ENCODE data around the gene ADGRG7.

ADGRG7 gene

DNA sequence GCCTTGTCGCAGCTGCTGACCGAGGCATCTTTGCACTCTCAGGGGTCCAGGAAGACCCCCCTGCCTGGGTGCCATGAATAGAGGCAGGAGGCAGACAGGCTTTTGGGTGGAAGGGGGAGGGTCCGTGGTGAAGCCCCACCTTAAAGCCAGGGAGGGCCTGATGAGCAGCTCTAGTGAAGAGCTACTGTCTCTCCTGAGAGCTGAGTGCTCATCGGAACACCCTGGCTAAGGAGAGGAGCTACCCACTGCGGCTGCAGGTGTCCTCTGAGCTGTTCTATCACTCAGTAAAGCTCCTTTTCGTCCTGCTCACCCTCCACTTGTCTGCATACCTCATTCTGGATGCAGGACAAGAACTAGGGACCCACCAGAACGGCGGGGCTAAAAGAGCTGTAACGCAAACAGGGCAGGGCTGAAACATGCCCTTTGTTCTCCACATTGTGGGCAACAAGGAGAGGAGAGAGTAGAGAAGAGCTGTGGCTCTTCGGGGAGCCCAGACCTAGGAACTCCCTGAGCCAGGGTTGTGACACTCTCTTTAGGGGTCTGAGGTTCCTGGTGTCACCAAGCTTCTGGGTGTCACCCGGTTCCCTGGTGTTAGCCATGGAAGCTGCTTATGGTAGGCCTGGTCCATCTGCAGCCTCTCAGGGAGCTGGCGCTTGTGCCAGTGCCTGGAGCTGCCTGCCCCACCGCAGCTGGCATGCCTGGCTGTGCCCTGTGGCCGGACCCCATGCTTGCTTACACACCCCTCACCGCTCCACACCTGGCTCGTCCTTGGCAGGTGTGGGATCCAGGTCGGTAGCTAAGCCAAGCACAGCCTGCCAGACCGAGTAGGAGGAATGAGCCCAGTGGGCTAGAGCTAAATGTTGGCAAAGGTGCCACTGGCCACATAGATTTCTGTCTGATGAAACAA is 73.7 kb downstream of the ADGRG7 start:
- no peaks in the 10 kb centered on the region for H3K9me3 ChIP-seq
- H3K27me3 ChIP-seq, result no peaks in the 10 kb centered on the region
- TF ChIP-seq, protein P1, sequence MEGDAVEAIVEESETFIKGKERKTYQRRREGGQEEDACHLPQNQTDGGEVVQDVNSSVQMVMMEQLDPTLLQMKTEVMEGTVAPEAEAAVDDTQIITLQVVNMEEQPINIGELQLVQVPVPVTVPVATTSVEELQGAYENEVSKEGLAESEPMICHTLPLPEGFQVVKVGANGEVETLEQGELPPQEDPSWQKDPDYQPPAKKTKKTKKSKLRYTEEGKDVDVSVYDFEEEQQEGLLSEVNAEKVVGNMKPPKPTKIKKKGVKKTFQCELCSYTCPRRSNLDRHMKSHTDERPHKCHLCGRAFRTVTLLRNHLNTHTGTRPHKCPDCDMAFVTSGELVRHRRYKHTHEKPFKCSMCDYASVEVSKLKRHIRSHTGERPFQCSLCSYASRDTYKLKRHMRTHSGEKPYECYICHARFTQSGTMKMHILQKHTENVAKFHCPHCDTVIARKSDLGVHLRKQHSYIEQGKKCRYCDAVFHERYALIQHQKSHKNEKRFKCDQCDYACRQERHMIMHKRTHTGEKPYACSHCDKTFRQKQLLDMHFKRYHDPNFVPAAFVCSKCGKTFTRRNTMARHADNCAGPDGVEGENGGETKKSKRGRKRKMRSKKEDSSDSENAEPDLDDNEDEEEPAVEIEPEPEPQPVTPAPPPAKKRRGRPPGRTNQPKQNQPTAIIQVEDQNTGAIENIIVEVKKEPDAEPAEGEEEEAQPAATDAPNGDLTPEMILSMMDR (IDR thresholded peaks at IDR 0.05), result no peak
- H3K27ac ChIP-seq, result no peak overlapping the region
- H3K36me3 ChIP-seq, result no peaks in the 10 kb centered on the region
- H3K4me1 ChIP-seq, result peaks cover 0 to 7% (median 0%) of the 10 kb centered on the region in 4 donors
- intact Hi-C loops (cut with DNase I; ENCODE audit: low total_unique reads), result no loop called here
- no peak for DNase-seq
- peak overlapping the region; percentile 25 to 29 for H3K4me3 ChIP-seq

DNA sequence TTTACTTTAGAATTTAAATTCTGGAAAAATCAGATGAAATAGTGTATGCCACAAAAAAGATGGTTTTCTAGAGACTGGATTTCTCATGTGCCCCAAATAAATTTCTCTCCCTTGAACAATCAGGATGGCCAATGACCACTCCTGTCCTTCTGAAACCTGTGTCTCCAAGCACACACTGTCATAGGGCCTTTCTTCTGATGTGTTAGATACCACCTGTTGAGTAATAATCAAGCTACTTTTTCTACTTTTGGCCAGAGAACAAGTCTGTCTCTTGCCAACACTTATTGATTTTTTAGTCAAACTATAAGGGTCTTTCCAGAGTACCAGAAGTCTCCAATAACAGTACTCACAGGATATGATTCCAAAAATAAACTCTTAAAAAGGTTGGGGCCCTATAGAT is 83.8 kb downstream of the ADGRG7 start:
- no peak for DNase-seq
- Histone ChIP-seq H3K9me3 (no peaks in the 10 kb centered on the region), H3K4me3 (no peak overlapping the region), H3K4me1 (no peaks in the 10 kb centered on the region), H3K27me3 (peaks cover 0 to 12% of the 10 kb centered on the region in 2 donors), H3K27ac (no peak overlapping the region), H3K36me3 (no peaks in the 10 kb centered on the region)
- TF ChIP-seq, protein P1 (IDR thresholded peaks at IDR 0.05), result no peak
- intact Hi-C loops (cut with DNase I; ENCODE audit: low total_unique reads), result no loop called here

DNA sequence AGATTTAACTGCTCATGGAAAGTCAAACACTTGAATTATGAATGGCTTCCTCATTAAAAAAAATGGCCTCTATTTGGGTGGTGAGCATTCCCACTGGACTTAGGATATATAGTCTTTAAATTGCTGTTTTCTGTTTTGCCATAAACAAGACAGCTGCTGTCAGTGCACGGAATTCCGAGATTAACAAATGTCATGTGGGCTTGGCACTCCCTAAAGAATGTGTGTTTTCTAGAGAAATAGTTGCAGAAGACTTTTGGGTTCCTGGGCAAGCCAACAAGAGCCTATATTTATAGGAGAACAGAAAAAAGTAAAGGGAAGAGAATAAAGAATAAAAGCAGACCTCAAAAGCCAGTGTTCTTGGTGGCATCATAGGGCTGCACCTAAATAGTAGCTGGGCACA is 86.3 kb downstream of the ADGRG7 start:
- TF ChIP-seq, protein P1 (IDR thresholded peaks at IDR 0.05), result no peak
- peaks cover 0 to 12% of the 10 kb centered on the region in 2 donors for H3K27me3 ChIP-seq
- no peak overlapping the region for H3K4me3 ChIP-seq
- H3K4me1 ChIP-seq, result no peaks in the 10 kb centered on the region
- intact Hi-C loops (cut with DNase I; ENCODE audit: low total_unique reads), result no loop called here
- no peaks in the 10 kb centered on the region for H3K36me3 ChIP-seq
- H3K27ac ChIP-seq, result no peak overlapping the region
- DNase-seq, result no peak
- H3K9me3 ChIP-seq, result no peaks in the 10 kb centered on the region

DNA sequence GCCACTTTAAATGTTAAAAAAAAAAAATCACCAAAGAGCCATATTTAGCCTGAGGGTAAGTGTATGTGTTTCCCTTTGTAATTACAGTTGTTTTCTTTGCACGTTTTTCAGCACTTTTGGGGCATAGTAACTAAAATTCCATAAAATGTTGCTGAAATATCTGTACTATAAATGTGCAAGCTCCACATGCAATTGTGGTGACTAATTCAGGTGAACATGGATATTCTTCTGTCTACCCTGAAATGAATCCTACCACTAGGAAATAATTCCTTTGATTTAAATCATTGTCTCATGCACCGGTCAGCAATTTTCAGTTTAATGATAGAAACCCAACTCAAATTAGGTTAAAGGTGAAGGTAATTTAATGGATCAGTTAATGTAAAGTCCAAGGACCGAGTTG is 86.8 kb downstream of the ADGRG7 start:
- H3K27me3 ChIP-seq, result peaks cover 0 to 12% of the 10 kb centered on the region in 2 donors
- intact Hi-C loops (cut with DNase I; ENCODE audit: low total_unique reads), result no loop called here
- no peak overlapping the region for H3K27ac ChIP-seq
- DNase-seq, result no peak
- TF ChIP-seq, protein P1 (IDR thresholded peaks at IDR 0.05), result no peak
- H3K36me3 ChIP-seq, result no peaks in the 10 kb centered on the region
- H3K4me1 ChIP-seq, result no peaks in the 10 kb centered on the region
- no peaks in the 10 kb centered on the region for H3K9me3 ChIP-seq
- no peak overlapping the region for H3K4me3 ChIP-seq

DNA sequence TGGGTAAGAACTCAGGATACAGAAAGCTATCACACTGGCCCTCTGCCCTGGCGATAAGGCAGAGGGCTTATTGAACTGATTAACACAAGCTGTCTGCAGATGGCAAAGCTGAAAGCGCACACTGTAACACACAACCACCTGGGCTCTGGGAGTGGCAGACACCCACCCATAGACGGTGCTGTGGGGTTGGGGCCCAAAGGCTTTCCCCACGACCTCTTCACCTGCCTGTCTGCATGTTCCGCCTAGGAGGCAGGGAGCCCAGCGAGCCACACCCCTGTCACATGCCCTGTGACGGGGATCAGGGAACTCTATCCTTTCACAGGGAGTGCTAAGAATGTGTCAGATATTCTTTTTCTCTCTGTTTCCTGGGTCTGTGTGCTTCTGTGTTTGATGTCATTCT is 87.8 kb downstream of the ADGRG7 start:
- peak in 1 of 2 donors; percentile 54 for DNase-seq
- no peak overlapping the region for H3K4me3 ChIP-seq
- no peaks in the 10 kb centered on the region for H3K36me3 ChIP-seq
- H3K9me3 ChIP-seq, result no peaks in the 10 kb centered on the region
- TF ChIP-seq, protein P1 (IDR thresholded peaks at IDR 0.05), result no peak
- H3K27me3 ChIP-seq, result peaks cover 0 to 10% of the 10 kb centered on the region in 2 donors
- H3K4me1 ChIP-seq, result no peaks in the 10 kb centered on the region
- H3K27ac ChIP-seq, result no peak overlapping the region
- intact Hi-C loops (cut with DNase I; ENCODE audit: low total_unique reads), result no loop called here

Data from tibial artery (tissue), 4 donors.